ENCODE measurements around the gene MAN2A1.

MAN2A1 gene

GRCh38 chr5:109844695-109845094, 155.0 kb downstream of the MAN2A1 start:
- TF ChIP-seq TAF1 (IDR thresholded peaks at IDR 0.05; ENCODE audit: borderline replicate concordance, insufficient read depth, low read length) (no peak), FOXP2 (optimal IDR thresholded peaks at IDR 0.05; ENCODE audit: borderline replicate concordance, extremely low read depth, extremely low read length, insufficient read depth) (no peak), POLR2AphosphoS5 (IDR thresholded peaks at IDR 0.05; ENCODE audit: low read depth, low read length) (no peak), SIN3A (IDR thresholded peaks at IDR 0.05; ENCODE audit: borderline replicate concordance, insufficient read depth, low read length) (no peak)
- TF ChIP-seq, protein P1, sequence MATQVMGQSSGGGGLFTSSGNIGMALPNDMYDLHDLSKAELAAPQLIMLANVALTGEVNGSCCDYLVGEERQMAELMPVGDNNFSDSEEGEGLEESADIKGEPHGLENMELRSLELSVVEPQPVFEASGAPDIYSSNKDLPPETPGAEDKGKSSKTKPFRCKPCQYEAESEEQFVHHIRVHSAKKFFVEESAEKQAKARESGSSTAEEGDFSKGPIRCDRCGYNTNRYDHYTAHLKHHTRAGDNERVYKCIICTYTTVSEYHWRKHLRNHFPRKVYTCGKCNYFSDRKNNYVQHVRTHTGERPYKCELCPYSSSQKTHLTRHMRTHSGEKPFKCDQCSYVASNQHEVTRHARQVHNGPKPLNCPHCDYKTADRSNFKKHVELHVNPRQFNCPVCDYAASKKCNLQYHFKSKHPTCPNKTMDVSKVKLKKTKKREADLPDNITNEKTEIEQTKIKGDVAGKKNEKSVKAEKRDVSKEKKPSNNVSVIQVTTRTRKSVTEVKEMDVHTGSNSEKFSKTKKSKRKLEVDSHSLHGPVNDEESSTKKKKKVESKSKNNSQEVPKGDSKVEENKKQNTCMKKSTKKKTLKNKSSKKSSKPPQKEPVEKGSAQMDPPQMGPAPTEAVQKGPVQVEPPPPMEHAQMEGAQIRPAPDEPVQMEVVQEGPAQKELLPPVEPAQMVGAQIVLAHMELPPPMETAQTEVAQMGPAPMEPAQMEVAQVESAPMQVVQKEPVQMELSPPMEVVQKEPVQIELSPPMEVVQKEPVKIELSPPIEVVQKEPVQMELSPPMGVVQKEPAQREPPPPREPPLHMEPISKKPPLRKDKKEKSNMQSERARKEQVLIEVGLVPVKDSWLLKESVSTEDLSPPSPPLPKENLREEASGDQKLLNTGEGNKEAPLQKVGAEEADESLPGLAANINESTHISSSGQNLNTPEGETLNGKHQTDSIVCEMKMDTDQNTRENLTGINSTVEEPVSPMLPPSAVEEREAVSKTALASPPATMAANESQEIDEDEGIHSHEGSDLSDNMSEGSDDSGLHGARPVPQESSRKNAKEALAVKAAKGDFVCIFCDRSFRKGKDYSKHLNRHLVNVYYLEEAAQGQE (IDR thresholded peaks at IDR 0.05; ENCODE audit: insufficient read depth in 1 of 2, low read depth in 2 of 2, low read length in 2 of 2) = no peak

- TF ChIP-seq TAF1 (IDR thresholded peaks at IDR 0.05; ENCODE audit: borderline replicate concordance, insufficient read depth, low read length) (no peak), SIN3A (IDR thresholded peaks at IDR 0.05; ENCODE audit: borderline replicate concordance, insufficient read depth, low read length) (no peak), FOXP2 (optimal IDR thresholded peaks at IDR 0.05; ENCODE audit: borderline replicate concordance, extremely low read depth, extremely low read length, insufficient read depth) (no peak), POLR2AphosphoS5 (IDR thresholded peaks at IDR 0.05; ENCODE audit: low read depth, low read length) (no peak)
- TF ChIP-seq, protein P1 (IDR thresholded peaks at IDR 0.05; ENCODE audit: insufficient read depth in 1 of 2, low read depth in 2 of 2, low read length in 2 of 2) = no peak
Observed at GRCh38 chr5:109848130-109848529, 158.4 kb downstream of the MAN2A1 start.

DNA sequence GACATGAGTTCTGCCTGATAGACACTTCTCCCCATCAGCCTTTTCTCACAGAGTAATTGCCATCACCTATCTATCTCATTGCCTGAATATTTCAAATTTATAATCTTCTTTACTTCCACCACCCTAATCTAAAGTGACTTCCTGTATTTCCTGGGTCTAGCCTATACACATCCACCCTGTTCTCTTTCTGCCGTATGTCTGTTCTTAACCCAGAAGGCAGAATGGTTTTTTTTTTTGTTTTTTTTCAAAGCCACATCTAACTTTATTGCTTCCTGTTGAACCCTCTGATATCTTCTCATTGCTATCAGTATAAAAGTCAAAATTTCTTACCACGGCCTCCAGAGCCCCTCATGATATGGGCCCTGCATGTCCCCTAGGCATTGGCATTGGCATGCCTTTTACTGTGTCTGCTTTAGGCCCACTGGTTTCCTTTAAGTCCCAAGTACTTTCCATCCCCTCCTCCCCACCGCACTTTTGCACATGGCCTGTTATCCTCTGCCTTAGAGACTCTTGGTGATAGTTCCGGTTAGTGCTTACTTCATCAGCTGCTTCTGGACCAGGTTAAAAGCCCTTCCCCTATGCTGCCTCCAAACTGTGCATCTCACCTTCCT, 159.9 kb downstream of the MAN2A1 start:
- no peak for TF ChIP-seq FOXP2 (optimal IDR thresholded peaks at IDR 0.05; ENCODE audit: borderline replicate concordance, extremely low read depth, extremely low read length, insufficient read depth)

DNA sequence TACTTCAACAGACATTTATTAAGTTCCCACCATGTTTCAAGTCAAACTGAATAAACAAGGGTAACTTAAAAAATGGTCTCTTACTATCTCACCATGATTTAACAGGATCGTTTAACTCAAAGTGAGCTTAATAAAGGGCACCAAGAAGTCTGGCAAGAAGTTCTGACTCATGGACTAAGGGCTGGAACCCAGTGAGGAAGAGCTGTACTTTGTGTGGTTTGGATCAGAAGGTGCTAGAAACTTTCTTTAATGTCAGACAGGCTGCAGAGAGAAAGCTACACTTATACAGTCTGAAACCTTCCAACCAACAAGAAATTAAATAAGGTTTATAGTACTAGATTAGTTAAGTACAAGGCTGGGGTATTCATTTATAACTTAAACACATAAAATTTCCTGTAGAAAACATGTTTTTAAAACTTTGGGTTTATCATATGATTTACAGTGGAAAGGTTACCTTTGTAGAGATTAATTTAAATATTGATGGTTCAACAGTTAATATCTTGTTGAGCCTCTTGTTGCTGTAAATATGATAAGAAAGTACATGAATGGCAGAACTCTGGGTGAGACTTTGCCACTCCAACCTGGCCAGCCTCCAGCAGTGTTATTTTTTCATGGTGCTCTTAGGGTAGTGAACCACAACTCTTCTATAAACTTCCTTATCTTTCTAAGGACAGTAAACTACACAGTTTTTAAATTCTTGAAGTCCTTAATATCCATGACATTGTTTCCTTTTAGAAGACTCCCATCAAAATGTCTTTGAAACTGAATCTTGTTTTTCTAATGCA, 162.8 kb downstream of the MAN2A1 start:
- TF ChIP-seq SIN3A (IDR thresholded peaks at IDR 0.05; ENCODE audit: borderline replicate concordance, insufficient read depth, low read length) (no peak), POLR2AphosphoS5 (IDR thresholded peaks at IDR 0.05; ENCODE audit: low read depth, low read length) (no peak), FOXP2 (optimal IDR thresholded peaks at IDR 0.05; ENCODE audit: borderline replicate concordance, extremely low read depth, extremely low read length, insufficient read depth) (no peak), TAF1 (IDR thresholded peaks at IDR 0.05; ENCODE audit: borderline replicate concordance, insufficient read depth, low read length) (no peak)
- TF ChIP-seq, protein P1 (IDR thresholded peaks at IDR 0.05; ENCODE audit: insufficient read depth in 1 of 2, low read depth in 2 of 2, low read length in 2 of 2) = no peak

DNA sequence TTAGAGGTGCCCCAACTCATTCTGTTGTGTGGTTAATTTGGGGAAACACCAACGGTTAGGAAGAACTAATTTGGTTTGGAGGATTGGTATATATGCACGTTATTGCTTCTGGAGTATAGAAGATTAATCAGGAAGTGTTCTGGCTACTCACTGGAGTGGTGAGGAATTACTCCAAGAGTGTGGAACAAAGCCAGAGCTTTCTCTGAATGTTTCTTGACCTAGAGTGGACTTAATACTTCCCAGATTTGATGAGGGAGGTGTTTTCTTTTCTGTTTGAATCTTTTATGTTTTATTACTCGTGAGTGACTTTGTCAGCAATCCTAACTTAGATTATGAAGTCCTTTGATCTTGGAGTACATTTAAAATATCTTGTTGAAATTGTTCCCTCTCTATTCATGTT, 163.7 kb downstream of the MAN2A1 start:
- TF ChIP-seq, protein P1 (IDR thresholded peaks at IDR 0.05; ENCODE audit: insufficient read depth in 1 of 2, low read depth in 2 of 2, low read length in 2 of 2) = no peak
- TF ChIP-seq FOXP2 (optimal IDR thresholded peaks at IDR 0.05; ENCODE audit: borderline replicate concordance, extremely low read depth, extremely low read length, insufficient read depth) = no peak
- TF ChIP-seq POLR2AphosphoS5 (IDR thresholded peaks at IDR 0.05; ENCODE audit: low read depth, low read length) = no peak
- no peak for TF ChIP-seq SIN3A (IDR thresholded peaks at IDR 0.05; ENCODE audit: borderline replicate concordance, insufficient read depth, low read length)
- TF ChIP-seq TAF1 (IDR thresholded peaks at IDR 0.05; ENCODE audit: borderline replicate concordance, insufficient read depth, low read length) = no peak

All from PFSK-1 (cell line).